HepG2 (cell line): ENCODE measurements around the gene BBS4. TPM values are rescaled to one million over a fixed set of nuclear protein-coding genes. Genes with fewer than 3 reads are reported as not detected.

Experiments used
- ATF7 ChIP-seq, 2 experiments: fragments of 450-650 bp in 1 of 2; sonication (generic) in 1 of 2; formaldehyde crosslinking in 1 of 2; IDR thresholded peaks; 2 replicates each; pipeline versions ENCODE4 v1.4.0 to v1.6.1; 2016 to 2020; ENCODE audit warnings: antibody characterized with exemption in 1 of 2, mild to moderate bottlenecking in 1 of 2, missing genetic modification reagents in 1 of 2
- ATM ChIP-seq: fragments of 450-650 bp; IDR thresholded peaks from 2 replicates; pipeline ENCODE4 v1.7.1; 2017; ENCODE audit warnings: mild to moderate bottlenecking, borderline replicate concordance
- CHD4 ChIP-seq: fragments of 200-600 bp; sonication (generic); IDR thresholded peaks from 2 replicates; pipeline ENCODE4 v1.7.0; 2017; ENCODE audit warnings: mild to moderate bottlenecking, low read length, borderline replicate concordance
- DPF2 ChIP-seq: sonication (generic); formaldehyde crosslinking; IDR thresholded peaks from 2 replicates; pipeline ENCODE4 v1.4.0; 2020; ENCODE audit warnings: mild to moderate bottlenecking, low read depth, missing genetic modification reagents, borderline replicate concordance
- FLYWCH1 ChIP-seq: sonication (generic); formaldehyde crosslinking; IDR thresholded peaks from 2 replicates; pipeline ENCODE4 v1.8.1; 2023; ENCODE audit warnings: mild to moderate bottlenecking, missing genetic modification reagents
- HNRNPLL ChIP-seq: fragments of 200-400 bp; formaldehyde crosslinking; IDR thresholded peaks from 2 replicates; pipeline ENCODE4 v1.6.1; 2017; ENCODE audit warnings: mild to moderate bottlenecking, low read depth, low read length; ENCODE audit not compliant: poor library complexity, severe bottlenecking
- MATR3 ChIP-seq: sonication (generic); formaldehyde crosslinking; IDR thresholded peaks from 2 replicates; pipeline ENCODE4 v1.4.0; 2020; ENCODE audit warnings: missing genetic modification reagents
- NFIC ChIP-seq: IDR thresholded peaks from 2 replicates; pipeline ENCODE4 v1.6.1; 2012; ENCODE audit warnings: mild to moderate bottlenecking, low read length, inconsistent platforms
- RFX3 ChIP-seq: IDR thresholded peaks from 2 replicates; pipeline ENCODE4 v1.6.1; 2016; ENCODE audit warnings: missing biosample characterization, missing genetic modification reagents
- RFX5 ChIP-seq: IDR thresholded peaks from 2 replicates; pipeline ENCODE4 v1.6.1; 2011; ENCODE audit warnings: low read depth, low read length, improper control_type of control experiment
- RFXAP ChIP-seq: sonication (generic); formaldehyde crosslinking; IDR thresholded peaks from 2 replicates; pipeline ENCODE4 v1.4.0; 2020; ENCODE audit warnings: missing genetic modification reagents, borderline replicate concordance
- SMYD3 ChIP-seq: sonication (generic); formaldehyde crosslinking; IDR thresholded peaks from 2 replicates; pipeline ENCODE4 v1.8.1; 2023; ENCODE audit warnings: mild to moderate bottlenecking, missing genetic modification reagents
- SRF ChIP-seq: IDR thresholded peaks from 2 replicates; pipeline ENCODE4 v1.6.1; 2011; ENCODE audit warnings: mild to moderate bottlenecking, low read depth, low read length, moderate library complexity
- TEAD2 ChIP-seq: sonication (generic); formaldehyde crosslinking; IDR thresholded peaks from 2 replicates; pipeline ENCODE4 v1.9.0; 2021; ENCODE audit warnings: missing genetic modification reagents
- TEAD3 ChIP-seq: optimal IDR thresholded peaks from 2 replicates; pipeline ENCODE3; 2016; ENCODE audit warnings: borderline replicate concordance
- TGIF2 ChIP-seq: IDR thresholded peaks from 2 replicates; pipeline ENCODE4 v1.6.1; 2016; ENCODE audit warnings: control low read depth, missing compliant biosample characterization
- ZFP90 ChIP-seq: sonication (generic); formaldehyde crosslinking; IDR thresholded peaks from 2 replicates; pipeline ENCODE4 v1.8.0; 2022; ENCODE audit warnings: missing genetic modification reagents, mild to moderate bottlenecking, inconsistent platforms, borderline replicate concordance
- ZMYM3 ChIP-seq: sonication (generic); formaldehyde crosslinking; IDR thresholded peaks from 2 replicates; pipeline ENCODE4 v1.5.1; 2020; ENCODE audit warnings: mild to moderate bottlenecking, missing genetic modification reagents
- ZNF136 ChIP-seq: sonication (generic); formaldehyde crosslinking; IDR thresholded peaks from 2 replicates; pipeline ENCODE4 v1.8.1; 2022; ENCODE audit warnings: low read depth, mild to moderate bottlenecking, moderate library complexity, missing genetic modification reagents
- ZNF337 ChIP-seq: sonication (generic); formaldehyde crosslinking; IDR thresholded peaks from 2 replicates; pipeline ENCODE4 v1.5.1; 2020; ENCODE audit warnings: missing genetic modification reagents, low read depth, mild to moderate bottlenecking, borderline replicate concordance
- ZNF550 ChIP-seq: sonication (generic); formaldehyde crosslinking; IDR thresholded peaks from 2 replicates; pipeline ENCODE4 v1.4.0; 2020; ENCODE audit warnings: mild to moderate bottlenecking, missing genetic modification reagents, borderline replicate concordance
- polyA plus RNA-seq, 8 experiments: library from polyadenylated mRNA; depleted of rRNA in 3 of 8; stranded (reverse) in 7 of 8; unstranded in 1 of 8; fragments of >200 nt; fragmentation: Illumina TruSeq in 4 of 8; extraction: Trizol in 4 of 8; gene quantifications; 2 replicates each; pipeline versions ENCODE4 v1.2.1 to v1.2.3, GENCODE V29; 2011 to 2016; ENCODE audit warnings: low read depth in 4 of 8, missing spikeins in 1 of 8, mixed read lengths in 1 of 8; ENCODE audit not compliant: insufficient read depth in 1 of 8
- total RNA-seq, 5 experiments: library from RNA; depleted of rRNA; stranded (reverse); fragments of >200 nt; fragmentation: Illumina TruSeq; extraction: Trizol; gene quantifications; 2 replicates each; pipeline ENCODE4 v1.2.3, GENCODE V29; 2016; ENCODE audit warnings: low read depth in 1 of 5
- TF ChIP-seq, protein P1 (sequence below): sonication (generic); formaldehyde crosslinking; IDR thresholded peaks from 2 replicates; pipeline ENCODE4 v1.4.0; 2020; ENCODE audit warnings: mild to moderate bottlenecking, missing genetic modification reagents, borderline replicate concordance
- TF ChIP-seq, protein P2 (sequence below): sonication (generic); formaldehyde crosslinking; IDR thresholded peaks from 2 replicates; pipeline ENCODE4 v1.4.0; 2020; ENCODE audit warnings: low read depth, missing genetic modification reagents
- TF ChIP-seq, protein P3 (sequence below): IDR thresholded peaks from 2 replicates; pipeline ENCODE4 v1.6.1; 2016; ENCODE audit warnings: low read depth, borderline replicate concordance
- TF ChIP-seq, protein P4 (sequence below): IDR thresholded peaks from 2 replicates; pipeline ENCODE4 v1.6.1; 2016

The BBS4 gene
- total and polyA plus RNA-seq, 2 of the 13 experiments (the other 11 are each of a cell fraction or from before 2014, with no cell fraction given) = 16.0 to 21.3 TPM

DNA sequence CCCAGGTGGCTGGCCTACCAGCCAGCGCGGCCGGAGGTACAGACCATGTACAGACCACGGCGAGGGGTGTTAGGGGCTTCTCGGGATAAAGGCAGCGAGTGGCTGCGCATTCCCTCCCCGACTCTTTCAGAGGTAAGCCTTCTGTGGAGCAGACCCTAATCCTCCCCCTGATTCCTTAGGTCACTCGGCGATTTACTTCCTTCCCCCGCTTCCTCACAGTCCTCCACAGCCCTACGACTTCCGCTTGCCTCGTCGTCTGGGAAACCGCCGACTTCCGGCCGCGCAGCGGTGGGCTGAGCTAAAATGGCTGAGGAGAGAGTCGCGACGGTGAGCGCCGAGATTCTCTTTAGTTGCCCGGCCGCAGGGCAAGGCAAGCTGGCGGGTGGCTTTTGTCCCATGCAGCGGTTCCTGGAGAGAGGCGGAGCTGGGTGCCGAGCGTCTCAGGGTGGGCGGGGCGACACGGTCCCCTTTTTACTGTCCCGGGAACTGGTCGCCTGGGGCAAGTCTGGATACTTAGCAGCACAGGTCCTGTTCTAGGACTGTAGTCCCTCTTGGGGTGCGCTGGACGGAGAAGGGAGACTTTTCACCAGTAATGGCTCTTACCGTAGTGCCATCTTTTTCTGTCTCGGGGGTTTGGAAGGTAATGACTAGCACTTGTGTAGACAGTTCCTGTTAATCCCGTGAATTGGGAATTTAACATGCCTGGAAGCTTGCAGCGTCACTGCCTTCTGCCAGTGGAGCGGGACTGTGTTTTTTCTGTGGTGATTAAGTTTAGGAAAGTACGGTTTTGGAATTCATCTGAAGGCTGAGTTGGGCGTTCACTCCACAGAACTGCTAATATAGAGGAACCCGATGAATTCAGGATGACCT is at the start of gene BBS4, which contains the start of gene HIGD2B (continued):
- TF ChIP-seq ZNF550 (no peak), DPF2 (CRISPR knock-in tag) (no peak), RFX3 (CRISPR knock-in tag) (peak; percentile 89), CHD4 (no peak), RFXAP (CRISPR knock-in tag) (no peak), FLYWCH1 (CRISPR knock-in tag) (no peak), TEAD3 (CRISPR knock-in tag) (peak; percentile 20), ZMYM3 (no peak), TEAD2 (no peak), ZNF136 (CRISPR knock-in tag) (no peak), TGIF2 (CRISPR knock-in tag) (no peak), HNRNPLL (peak; percentile 85), ZFP90 (CRISPR knock-in tag) (no peak), SMYD3 (CRISPR knock-in tag) (no peak), ATF7 (IDR thresholded peaks at IDR 0.05) (no peak), ATF7 (CRISPR knock-in tag; IDR thresholded peaks at IDR 0.05) (no peak), SRF (no peak), NFIC (no peak), ZNF337 (CRISPR knock-in tag) (no peak), ATM (no peak), RFX5 (no peak), MATR3 (CRISPR knock-in tag) (no peak)
- TF ChIP-seq, protein P1, sequence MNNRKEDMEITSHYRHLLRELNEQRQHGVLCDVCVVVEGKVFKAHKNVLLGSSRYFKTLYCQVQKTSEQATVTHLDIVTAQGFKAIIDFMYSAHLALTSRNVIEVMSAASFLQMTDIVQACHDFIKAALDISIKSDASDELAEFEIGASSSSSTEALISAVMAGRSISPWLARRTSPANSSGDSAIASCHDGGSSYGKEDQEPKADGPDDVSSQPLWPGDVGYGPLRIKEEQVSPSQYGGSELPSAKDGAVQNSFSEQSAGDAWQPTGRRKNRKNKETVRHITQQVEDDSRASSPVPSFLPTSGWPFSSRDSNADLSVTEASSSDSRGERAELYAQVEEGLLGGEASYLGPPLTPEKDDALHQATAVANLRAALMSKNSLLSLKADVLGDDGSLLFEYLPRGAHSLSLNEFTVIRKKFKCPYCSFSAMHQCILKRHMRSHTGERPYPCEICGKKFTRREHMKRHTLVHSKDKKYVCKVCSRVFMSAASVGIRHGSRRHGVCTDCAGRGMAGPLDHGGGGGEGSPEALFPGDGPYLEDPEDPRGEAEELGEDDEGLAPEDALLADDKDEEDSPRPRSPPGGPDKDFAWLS = no peak
- TF ChIP-seq, protein P2, sequence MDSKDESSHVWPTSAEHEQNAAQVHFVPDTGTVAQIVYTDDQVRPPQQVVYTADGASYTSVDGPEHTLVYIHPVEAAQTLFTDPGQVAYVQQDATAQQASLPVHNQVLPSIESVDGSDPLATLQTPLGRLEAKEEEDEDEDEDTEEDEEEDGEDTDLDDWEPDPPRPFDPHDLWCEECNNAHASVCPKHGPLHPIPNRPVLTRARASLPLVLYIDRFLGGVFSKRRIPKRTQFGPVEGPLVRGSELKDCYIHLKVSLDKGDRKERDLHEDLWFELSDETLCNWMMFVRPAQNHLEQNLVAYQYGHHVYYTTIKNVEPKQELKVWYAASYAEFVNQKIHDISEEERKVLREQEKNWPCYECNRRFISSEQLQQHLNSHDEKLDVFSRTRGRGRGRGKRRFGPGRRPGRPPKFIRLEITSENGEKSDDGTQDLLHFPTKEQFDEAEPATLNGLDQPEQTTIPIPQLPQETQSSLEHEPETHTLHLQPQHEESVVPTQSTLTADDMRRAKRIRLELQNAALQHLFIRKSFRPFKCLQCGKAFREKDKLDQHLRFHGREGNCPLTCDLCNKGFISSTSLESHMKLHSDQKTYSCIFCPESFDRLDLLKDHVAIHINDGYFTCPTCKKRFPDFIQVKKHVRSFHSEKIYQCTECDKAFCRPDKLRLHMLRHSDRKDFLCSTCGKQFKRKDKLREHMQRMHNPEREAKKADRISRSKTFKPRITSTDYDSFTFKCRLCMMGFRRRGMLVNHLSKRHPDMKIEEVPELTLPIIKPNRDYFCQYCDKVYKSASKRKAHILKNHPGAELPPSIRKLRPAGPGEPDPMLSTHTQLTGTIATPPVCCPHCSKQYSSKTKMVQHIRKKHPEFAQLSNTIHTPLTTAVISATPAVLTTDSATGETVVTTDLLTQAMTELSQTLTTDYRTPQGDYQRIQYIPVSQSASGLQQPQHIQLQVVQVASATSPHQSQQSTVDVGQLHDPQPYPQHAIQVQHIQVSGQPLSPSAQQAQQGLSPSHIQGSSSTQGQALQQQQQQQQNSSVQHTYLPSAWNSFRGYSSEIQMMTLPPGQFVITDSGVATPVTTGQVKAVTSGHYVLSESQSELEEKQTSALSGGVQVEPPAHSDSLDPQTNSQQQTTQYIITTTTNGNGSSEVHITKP (CRISPR knock-in tag) = peak; percentile 95
- TF ChIP-seq, protein P3, sequence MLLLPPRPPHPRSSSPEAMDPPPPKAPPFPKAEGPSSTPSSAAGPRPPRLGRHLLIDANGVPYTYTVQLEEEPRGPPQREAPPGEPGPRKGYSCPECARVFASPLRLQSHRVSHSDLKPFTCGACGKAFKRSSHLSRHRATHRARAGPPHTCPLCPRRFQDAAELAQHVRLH (CRISPR knock-in tag) = peak; percentile 32; the same call in 1 of the 2 replicates
- TF ChIP-seq, protein P4, sequence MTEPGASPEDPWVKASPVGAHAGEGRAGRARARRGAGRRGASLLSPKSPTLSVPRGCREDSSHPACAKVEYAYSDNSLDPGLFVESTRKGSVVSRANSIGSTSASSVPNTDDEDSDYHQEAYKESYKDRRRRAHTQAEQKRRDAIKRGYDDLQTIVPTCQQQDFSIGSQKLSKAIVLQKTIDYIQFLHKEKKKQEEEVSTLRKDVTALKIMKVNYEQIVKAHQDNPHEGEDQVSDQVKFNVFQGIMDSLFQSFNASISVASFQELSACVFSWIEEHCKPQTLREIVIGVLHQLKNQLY (CRISPR knock-in tag) = no peak
